Endothelial cell of umbilical vein (primary cell): ENCODE data around the gene IGFBP7. TPM values are rescaled to one million over a fixed set of nuclear protein-coding genes. Genes with fewer than 3 reads are reported as not detected.

Source experiments
- BruUV-seq: library from RNA; stranded (reverse); fragments of 400-500 nt; replicated peaks from 2 replicates; lab custom pipeline; 2021; lab: Mats Ljungman, UMichigan
- CTCF ChIA-PET: fragments of 300-600, 350-600 bp; sonication (Branson Sonifier 250); formaldehyde crosslinking; loops from one replicate; lab custom pipeline; 2021; ENCODE audit warnings: antibody characterized with exemption, inconsistent platforms; lab: Charles Lee
- POLR2A ChIA-PET: fragments of 300-600, 350-600 bp; sonication (Branson Sonifier 250); formaldehyde crosslinking; loops from one replicate; lab custom pipeline; 2021; ENCODE audit warnings: antibody characterized with exemption, inconsistent platforms; lab: Charles Lee
- DNase-seq: peaks from one replicate; pipeline ENCODE4 v3.0.0-alpha.2; 2011; ENCODE audit warnings: low read depth, low spot score
- FAIRE-seq: peaks from 2 replicates; lab custom pipeline; 2011; peaks lifted over from hg19 to GRCh38; lab: Jason Lieb, UNC
- H2AFZ ChIP-seq: 2 replicates; pipeline ENCODE4 v1.6.0; 2012; ENCODE audit warnings: low read depth, low read length, control low read depth, inconsistent platforms
- H3K27ac ChIP-seq: 2 replicates; pipeline ENCODE4 v1.5.1; 2011; ENCODE audit warnings: low read depth, mild to moderate bottlenecking, control low read depth, low read length, moderate library complexity; ENCODE audit not compliant: insufficient read depth
- H3K27me3 ChIP-seq, 2 experiments: 2 replicates each; pipeline versions ENCODE4 v1.6.0 to v1.6.1; 2011; ENCODE audit warnings: low read length in 2 of 2, mixed read lengths in 1 of 2; ENCODE audit not compliant: control insufficient read depth in 2 of 2, insufficient read depth in 2 of 2
- H3K36me3 ChIP-seq, 2 experiments: 2 replicates in 1 of 2; 3 replicates in 1 of 2; pipeline ENCODE4 v1.5.1; 2011; ENCODE audit warnings: low read length in 2 of 2, mild to moderate bottlenecking in 1 of 2, moderate library complexity in 1 of 2; ENCODE audit not compliant: control insufficient read depth in 2 of 2, insufficient read depth in 2 of 2; ENCODE audit errors: extremely low read depth in 1 of 2
- H3K4me1 ChIP-seq: 3 replicates; pipeline ENCODE4 v1.5.1; 2011; ENCODE audit warnings: mild to moderate bottlenecking, low read length; ENCODE audit not compliant: control insufficient read depth, insufficient read depth; ENCODE audit errors: extremely low read depth
- H3K4me2 ChIP-seq: 2 replicates; pipeline ENCODE4 v1.6.1; 2011; ENCODE audit warnings: low read length, control low read depth, mixed read lengths; ENCODE audit not compliant: insufficient read depth
- H3K4me3 ChIP-seq, 3 experiments: fragments of 200-600 bp in 1 of 3; sonication (generic), shearing (Covaris generic) in 1 of 3; replicated peaks in 1 of 3; 2 replicates each; pipeline ENCODE4 v1.5.1; 2011 to 2016; ENCODE audit warnings: control low read depth in 3 of 3, low read length in 3 of 3, mild to moderate bottlenecking in 2 of 3, inconsistent platforms in 1 of 3, low read depth in 1 of 3, moderate library complexity in 1 of 3; ENCODE audit not compliant: insufficient read depth in 1 of 3
- H3K79me2 ChIP-seq: 2 replicates; pipeline ENCODE4 v1.6.0; 2012; ENCODE audit warnings: low read length, inconsistent platforms; ENCODE audit not compliant: control insufficient read depth, insufficient read depth
- H3K9ac ChIP-seq: replicated peaks from 2 replicates; pipeline ENCODE3; 2011; ENCODE audit warnings: low read length, control low read depth; ENCODE audit not compliant: insufficient read depth; ENCODE audit errors: extremely low read depth
- H3K9me1 ChIP-seq: replicated peaks from 3 replicates; pipeline ENCODE4 v1.6.0; 2011; ENCODE audit warnings: mild to moderate bottlenecking, low read length; ENCODE audit not compliant: control insufficient read depth, insufficient read depth; ENCODE audit errors: extremely low read depth
- H3K9me3 ChIP-seq: replicated peaks from 2 replicates; pipeline ENCODE4 v1.5.1; 2012; ENCODE audit warnings: low read length, inconsistent platforms; ENCODE audit not compliant: control insufficient read depth, insufficient read depth
- H4K20me1 ChIP-seq: replicated peaks from 2 replicates; pipeline ENCODE3; 2011; ENCODE audit warnings: mild to moderate bottlenecking, low read length; ENCODE audit not compliant: control insufficient read depth, insufficient read depth; ENCODE audit errors: extremely low read depth
- CTCF ChIP-seq, 2 donors: IDR thresholded peaks; 1 replicate in 1 of 2; 2 replicates in 1 of 2; pipeline ENCODE4 v1.5.1; 2011; ENCODE audit warnings: low read length in 2 of 2, mild to moderate bottlenecking in 2 of 2, moderate library complexity in 2 of 2, control low read depth in 1 of 2, inconsistent platforms in 1 of 2, low read depth in 1 of 2; ENCODE audit not compliant: insufficient read depth in 1 of 2; ENCODE audit errors: extremely low read depth in 1 of 2
- EZH2 ChIP-seq: IDR thresholded peaks from 2 replicates; pipeline ENCODE4 v1.6.1; 2012; ENCODE audit warnings: borderline replicate concordance, low read depth, mild to moderate bottlenecking, moderate library complexity, low read length, inconsistent platforms; ENCODE audit not compliant: severe bottlenecking
- FOS ChIP-seq: IDR thresholded peaks from 2 replicates; pipeline ENCODE4 v1.6.1; 2011; ENCODE audit warnings: mild to moderate bottlenecking, low read length, moderate library complexity, borderline replicate concordance; ENCODE audit not compliant: insufficient read depth
- GATA2 ChIP-seq: IDR thresholded peaks from 2 replicates; pipeline ENCODE4 v1.7.0; 2011; ENCODE audit warnings: low read depth, mild to moderate bottlenecking, moderate library complexity, mixed read lengths, low read length; ENCODE audit not compliant: insufficient read length, insufficient read depth
- JUN ChIP-seq: IDR thresholded peaks from 2 replicates; pipeline ENCODE4 v1.6.1; 2011; ENCODE audit warnings: borderline replicate concordance, low read depth; ENCODE audit not compliant: insufficient read length, insufficient read depth
- MYC ChIP-seq: IDR thresholded peaks from one replicate; pipeline ENCODE4 v1.6.1; 2011; ENCODE audit warnings: mild to moderate bottlenecking, low read depth, low read length
- POLR2A ChIP-seq: IDR thresholded peaks from 2 replicates; pipeline ENCODE4 v1.6.1; 2012; ENCODE audit warnings: low read depth, mild to moderate bottlenecking, control low read depth, low read length
- POLR2AphosphoS5 ChIP-seq: IDR thresholded peaks from 2 replicates; pipeline ENCODE4 v1.6.1; 2012; ENCODE audit warnings: low read depth, mild to moderate bottlenecking, control low read depth, low read length, moderate library complexity; ENCODE audit not compliant: insufficient read depth
- dilution Hi-C: fragments of 300-500 bp; cut with MboI; formaldehyde crosslinking; loops from one replicate; pipeline ENCODE4 v1.15.0; 2019; ENCODE audit warnings: low sequenced_read_pairs; ENCODE audit not compliant: extremely low pct_ligation_motif_present
- intact Hi-C: fragments of 100-400 bp; cut with micrococcal nuclease; formaldehyde crosslinking; loops from one replicate; pipeline ENCODE4 v1.10.0; 2022
- polyA plus RNA-seq, 4 experiments: library from polyadenylated mRNA; depleted of rRNA in 3 of 4; stranded (reverse) in 3 of 4; unstranded in 1 of 4; fragments of >200 nt; gene quantifications; 2 replicates each; pipeline versions ENCODE4 v1.2.1 to v1.2.3, GENCODE V29; 2011 to 2012; ENCODE audit warnings: missing spikeins in 1 of 4
- total RNA-seq: library from RNA; stranded (reverse); gene quantifications from 2 replicates; pipeline ENCODE4 v1.2.3, GENCODE V29; 2021
- TF ChIP-seq, protein P1 (sequence below): IDR thresholded peaks from 2 replicates; pipeline ENCODE4 v1.6.1; 2011; ENCODE audit not compliant: insufficient read depth, insufficient read length

Gene IGFBP7
- total and polyA plus RNA-seq, 2 donors (not counting 3 experiments of a cell fraction or from before 2014, with no cell fraction given) = 526 to 770 TPM

DNA sequence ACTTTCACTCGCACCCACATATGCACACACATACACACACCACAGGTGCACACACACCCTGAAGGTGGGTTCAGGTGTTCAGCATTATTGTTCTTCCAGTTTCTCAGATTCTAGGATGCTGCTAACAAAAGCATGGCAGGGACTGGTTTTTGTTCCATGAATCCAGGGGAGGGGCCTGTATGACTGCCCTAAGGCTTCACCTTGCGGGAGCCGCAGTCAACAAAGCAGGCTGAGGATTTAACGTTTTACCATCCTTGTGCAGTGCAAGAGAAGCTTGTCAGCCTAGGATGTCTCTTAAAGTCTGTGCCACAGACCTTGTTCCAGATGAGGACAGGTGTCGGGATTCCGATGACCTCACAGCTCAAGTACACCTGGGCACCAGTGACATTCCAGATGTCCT, 69.7 kb downstream of the IGFBP7 start:
- CTCF ChIA-PET = interaction anchor here (1.4 kb wide), 1 partner anchor 11 kb away, joined by 3 read pairs; no protein-coding TSS in a partner anchor
- H3K27me3 ChIP-seq = no peaks in the 10 kb centered on the region
- no peak for DNase-seq
- dilution Hi-C loops (no loop called here), intact Hi-C loops (no loop called here)
- no peak overlapping the region for H3K4me3 ChIP-seq
- no TSS peak for BruUV-seq
- no peak for TF ChIP-seq EZH2
- TF ChIP-seq FOS = no peak
- TF ChIP-seq MYC = no peak
- no peak for TF ChIP-seq JUN
- no peak for TF ChIP-seq GATA2
- TF ChIP-seq, protein P1, sequence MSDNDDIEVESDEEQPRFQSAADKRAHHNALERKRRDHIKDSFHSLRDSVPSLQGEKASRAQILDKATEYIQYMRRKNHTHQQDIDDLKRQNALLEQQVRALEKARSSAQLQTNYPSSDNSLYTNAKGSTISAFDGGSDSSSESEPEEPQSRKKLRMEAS = no peak
- no peak for TF ChIP-seq POLR2A
- TF ChIP-seq POLR2AphosphoS5 = no peak
- no peak for TF ChIP-seq CTCF (IDR thresholded peaks at IDR 0.05; ENCODE audit: extremely low read depth in 1 of 2, insufficient read depth in 1 of 2, low read depth in 1 of 2, low read length in 2 of 2)
- H3K36me3 ChIP-seq = peaks cover 6 to 32% of the 10 kb centered on the region in 2 experiments
- POLR2A ChIA-PET = no interaction called here
- no peaks in the 10 kb centered on the region for H3K9me1 ChIP-seq
- no peaks in the 10 kb centered on the region for H3K9me3 ChIP-seq
- peaks cover 22% of the 10 kb centered on the region for H3K4me1 ChIP-seq
- H3K27ac ChIP-seq = no peak overlapping the region
- H3K9ac ChIP-seq = no peak overlapping the region
- peaks cover 19% of the 10 kb centered on the region for H3K79me2 ChIP-seq
- no peak for FAIRE-seq
- H3K4me2 ChIP-seq = no peak overlapping the region
- no peak overlapping the region for H2AFZ ChIP-seq
- no peaks in the 10 kb centered on the region for H4K20me1 ChIP-seq
